ENCODE measurements around the gene SLC5A3.

SLC5A3 gene

GRCh38 chr21:34073032-34073748, at the start of gene SLC5A3, which contains the start of gene MRPS6:
Gene SLC5A3, plus strand, starts transcription at chr21:34073578. Its CDS starts 21,621 bp downstream, at chr21:34095199.
Gene MRPS6, plus strand, starts transcription at chr21:34073578. Its CDS starts 123 bp downstream, at chr21:34073701.
- TF ChIP-seq CTCF (IDR thresholded peaks at IDR 0.05), result peak; percentile 29; the same call in 1 of the 2 replicates

GRCh38 chr21:34023691-34024373, 49.5 kb upstream of the SLC5A3 start:
- TF ChIP-seq CTCF (IDR thresholded peaks at IDR 0.05), result no peak

- TF ChIP-seq CTCF (IDR thresholded peaks at IDR 0.05), result no peak
Observed at GRCh38 chr21:34024374-34024693, 49.0 kb upstream of the SLC5A3 start.

- no peak for TF ChIP-seq CTCF (IDR thresholded peaks at IDR 0.05)
Observed at GRCh38 chr21:34027721-34028461, 45.5 kb upstream of the SLC5A3 start.

GRCh38 chr21:34029743-34030528, 43.4 kb upstream of the SLC5A3 start:
- TF ChIP-seq CTCF (IDR thresholded peaks at IDR 0.05), result no peak

GRCh38 chr21:34031835-34032370, 41.5 kb upstream of the SLC5A3 start:
- TF ChIP-seq CTCF (IDR thresholded peaks at IDR 0.05), result no peak

Measured in LNCAP (cell line).